Skin epidermis (tissue), 12 donors: ENCODE measurements around the gene HIGD1A.

Source experiments
- H3K27ac ChIP-seq, 21 experiments: fragments of 200-600 bp; sonication (generic) in 11 of 21; one replicate each; pipeline ENCODE4 v1.5.0; 2020; ENCODE audit warnings: mild to moderate bottlenecking in 3 of 21, inconsistent platforms in 2 of 21, moderate library complexity in 2 of 21
- H3K4me3 ChIP-seq, 7 experiments: fragments of 200-600 bp; sonication (generic) in 2 of 7; one replicate each; pipeline ENCODE4 v1.5.0; 2020; ENCODE audit warnings: inconsistent platforms in 2 of 7, mild to moderate bottlenecking in 2 of 7, moderate library complexity in 1 of 7

The HIGD1A gene

DNA sequence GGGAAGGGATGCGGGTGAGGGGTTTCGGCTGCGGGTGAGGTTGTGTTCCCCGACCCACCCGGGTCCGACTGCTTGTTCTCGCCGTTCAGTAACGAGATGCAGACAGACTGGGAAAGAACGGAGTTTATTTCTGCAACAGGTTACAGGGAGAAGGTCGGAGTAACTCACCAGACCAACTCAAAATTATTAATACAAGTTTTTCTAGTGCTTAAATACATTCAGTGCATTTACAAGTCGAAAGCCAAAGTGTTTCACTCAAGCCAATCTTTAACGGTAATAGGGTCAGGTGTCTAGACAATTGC, 492 bp upstream of the HIGD1A start:
- peak overlapping the region; percentile 63 to 90 (median 83) for H3K4me3 ChIP-seq
- peak overlapping the region in 20 of 21 experiments; percentile 62 to 97 (median 92) for H3K27ac ChIP-seq

DNA sequence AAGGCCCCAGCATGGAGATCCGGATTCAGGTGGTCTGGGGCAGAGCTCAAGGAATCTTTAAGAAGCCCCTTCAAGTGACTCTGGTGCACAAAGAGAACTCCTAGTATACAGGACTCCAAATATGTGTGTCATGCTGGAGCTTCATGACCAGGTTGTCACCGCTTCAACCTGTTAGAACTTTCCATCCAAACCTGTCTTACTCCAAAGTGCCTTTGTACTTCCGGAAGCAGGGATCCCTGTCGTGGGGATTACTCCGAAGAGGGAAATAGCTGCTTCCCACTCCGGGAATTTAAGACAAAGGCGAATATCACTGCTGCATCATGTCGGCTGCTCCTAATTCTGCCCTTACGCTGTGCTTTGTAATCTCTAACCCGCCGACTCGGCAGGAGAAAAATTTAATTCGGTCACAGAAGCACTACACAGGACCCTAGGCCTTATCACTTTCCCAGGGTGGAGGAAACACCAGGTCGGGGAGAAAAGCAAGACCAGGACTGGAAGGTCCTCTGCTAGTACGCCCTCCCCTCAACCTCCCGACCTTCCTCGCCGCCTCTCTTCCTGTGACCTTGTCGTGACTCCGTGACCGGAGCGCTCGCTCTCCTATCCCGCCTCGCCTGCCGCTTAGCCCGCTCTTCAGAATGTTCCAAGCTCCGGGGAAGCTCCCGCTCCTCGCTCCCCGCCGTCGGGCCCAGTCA, 730 bp downstream of the HIGD1A start:
- Histone ChIP-seq H3K27ac (peak overlapping the region; percentile 60 to 97 (median 92)), H3K4me3 (peak overlapping the region; percentile 63 to 90 (median 83))

DNA sequence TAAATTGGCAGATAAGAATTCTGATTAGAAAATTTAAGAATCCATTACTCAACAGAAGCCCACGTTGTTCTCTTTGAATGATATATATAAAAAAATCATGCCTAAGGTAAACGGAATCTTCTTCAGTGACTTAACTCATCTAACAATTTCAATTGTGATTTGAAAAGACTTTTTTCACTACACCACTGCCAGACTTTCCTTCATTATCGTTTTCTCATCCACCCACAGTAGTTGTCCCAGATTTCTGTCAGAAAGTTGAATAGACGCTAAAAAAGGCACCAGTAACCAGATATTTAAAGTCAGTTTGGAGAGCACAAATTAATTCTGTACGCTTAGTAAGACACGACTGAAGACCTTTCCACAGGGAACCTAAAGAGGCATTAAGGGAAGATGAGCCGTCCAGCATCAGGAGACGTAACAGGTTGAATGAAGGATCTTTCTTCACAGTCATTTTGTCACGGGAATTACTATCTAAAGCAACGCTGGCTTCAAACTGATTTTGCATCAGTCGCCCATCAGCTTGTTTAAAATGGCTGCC, 1.3 kb downstream of the HIGD1A start:
- H3K27ac ChIP-seq: peak overlapping the region in 16 of 21 experiments; percentile 82 to 97 (median 94)

DNA sequence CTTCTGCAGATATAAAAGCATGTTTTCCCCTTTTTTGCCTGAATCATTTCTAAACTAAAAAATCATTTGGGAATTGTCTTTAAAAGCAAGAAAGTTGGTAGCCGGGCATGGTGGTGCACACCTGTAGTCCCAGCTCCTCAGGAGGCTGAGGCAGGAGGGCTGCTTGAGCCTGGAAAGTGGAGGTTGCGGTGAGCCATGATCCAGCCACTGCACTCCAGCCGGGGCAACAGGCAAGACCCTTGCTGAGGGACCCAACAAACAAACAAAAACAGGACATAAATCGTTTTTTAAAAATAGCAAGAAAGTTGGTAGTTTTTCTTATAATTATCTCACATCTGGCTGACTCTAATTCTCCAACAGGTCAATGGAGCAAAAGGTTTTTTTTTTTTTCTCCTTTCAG, 2.5 kb downstream of the HIGD1A start:
- no peak overlapping the region for H3K27ac ChIP-seq
- no peak overlapping the region for H3K4me3 ChIP-seq

More for the DNA sequence above, 1.3 kb downstream of the HIGD1A start:
- H3K4me3 ChIP-seq: peak overlapping the region; percentile 63 to 90 (median 83)

DNA sequence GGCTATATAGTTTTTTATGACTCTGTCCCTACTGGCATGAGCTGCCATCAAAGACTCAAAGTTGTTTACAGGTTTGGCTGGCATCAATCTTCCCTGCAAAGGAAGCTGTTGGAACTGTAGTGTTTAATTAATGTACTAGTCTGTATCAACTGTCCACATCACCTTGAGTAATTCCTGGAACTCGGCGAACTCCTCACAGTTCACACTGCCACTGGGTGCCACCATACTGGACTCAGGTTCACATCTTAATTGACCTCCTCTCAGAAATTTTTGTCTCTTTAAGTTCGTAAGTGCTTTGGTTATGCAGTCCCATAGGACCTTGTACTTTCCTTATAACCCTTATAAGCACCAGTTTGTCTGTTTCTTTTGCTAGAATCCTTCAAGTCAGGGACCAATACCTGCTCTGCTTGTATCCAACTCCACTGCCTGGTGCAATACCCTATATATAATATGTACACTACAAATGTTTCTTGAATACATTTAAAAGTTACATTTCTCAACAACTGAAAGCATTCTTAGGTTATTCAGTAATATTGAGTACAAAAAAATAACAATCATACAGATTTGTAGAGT, 3.2 kb downstream of the HIGD1A start:
- Histone ChIP-seq H3K4me3 (no peak overlapping the region), H3K27ac (no peak overlapping the region)

DNA sequence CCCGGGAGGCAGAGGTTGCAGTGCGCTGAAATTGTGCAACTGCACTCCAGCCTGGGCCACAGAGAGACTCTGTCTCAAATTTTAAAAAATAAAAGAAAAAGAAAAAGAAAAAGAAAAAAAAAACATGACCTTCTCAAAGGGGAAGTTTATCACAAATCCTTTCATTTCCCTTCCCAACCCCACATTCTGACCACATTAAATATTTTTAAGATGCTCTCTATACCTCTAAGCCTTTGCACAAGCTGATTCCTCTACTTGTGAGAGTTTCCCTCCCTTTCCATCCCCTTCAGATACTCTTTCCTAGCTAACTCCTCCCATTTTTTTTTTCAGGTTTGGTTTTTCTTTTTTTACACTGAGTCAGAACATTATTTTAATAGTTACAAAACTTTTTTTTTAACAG, 4.0 kb downstream of the HIGD1A start:
- Histone ChIP-seq H3K27ac (no peak overlapping the region), H3K4me3 (no peak overlapping the region)

DNA sequence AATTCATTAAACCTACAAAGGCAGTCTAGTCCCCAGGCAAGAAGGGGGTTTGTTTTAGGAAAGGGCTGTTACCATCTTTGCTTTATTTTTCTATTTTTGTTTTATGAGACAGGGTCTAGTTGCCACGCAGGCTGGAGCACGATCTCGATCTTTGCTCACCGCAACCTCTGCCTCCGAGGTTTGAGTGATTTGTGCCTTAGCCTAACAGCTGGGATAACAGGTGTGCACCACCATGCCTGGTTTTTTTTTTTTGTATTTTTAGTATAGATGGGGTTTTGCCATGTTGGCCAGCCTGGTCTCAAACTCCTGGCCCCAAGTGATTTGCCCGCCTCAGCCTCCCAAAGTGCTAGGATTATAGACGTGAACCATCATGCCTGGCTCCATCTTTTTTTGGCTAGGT, 4.9 kb downstream of the HIGD1A start:
- no peak overlapping the region for H3K27ac ChIP-seq

DNA sequence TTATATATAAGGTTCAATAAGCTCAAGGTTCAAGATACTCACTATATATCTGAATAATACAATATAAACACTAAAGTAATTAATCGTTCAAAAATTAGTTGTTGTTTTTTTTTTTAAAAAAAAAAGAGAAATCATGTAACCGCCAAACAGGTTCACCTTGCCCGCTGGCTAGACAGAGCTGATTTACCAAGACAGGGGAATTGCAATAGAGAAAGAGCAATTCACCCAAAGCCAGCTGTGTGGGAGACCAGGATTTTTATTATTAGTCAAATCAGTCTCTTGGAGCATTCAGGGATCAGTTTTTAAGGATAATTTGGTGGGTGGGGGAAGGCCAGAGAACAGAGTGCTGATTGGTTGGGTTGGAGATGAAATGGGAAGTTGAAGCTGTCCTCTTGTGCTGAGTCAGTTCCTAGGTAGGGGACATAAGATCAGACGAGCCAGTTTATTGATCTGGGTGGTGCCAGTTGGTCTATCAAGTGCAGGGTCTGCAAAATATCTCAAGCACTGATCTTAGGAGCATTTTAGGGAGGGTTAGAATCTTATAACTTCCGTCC, 7.9 kb downstream of the HIGD1A start:
- Histone ChIP-seq H3K4me3 (no peak overlapping the region), H3K27ac (no peak overlapping the region)

More for the DNA sequence above, 4.9 kb downstream of the HIGD1A start:
- no peak overlapping the region for H3K4me3 ChIP-seq

DNA sequence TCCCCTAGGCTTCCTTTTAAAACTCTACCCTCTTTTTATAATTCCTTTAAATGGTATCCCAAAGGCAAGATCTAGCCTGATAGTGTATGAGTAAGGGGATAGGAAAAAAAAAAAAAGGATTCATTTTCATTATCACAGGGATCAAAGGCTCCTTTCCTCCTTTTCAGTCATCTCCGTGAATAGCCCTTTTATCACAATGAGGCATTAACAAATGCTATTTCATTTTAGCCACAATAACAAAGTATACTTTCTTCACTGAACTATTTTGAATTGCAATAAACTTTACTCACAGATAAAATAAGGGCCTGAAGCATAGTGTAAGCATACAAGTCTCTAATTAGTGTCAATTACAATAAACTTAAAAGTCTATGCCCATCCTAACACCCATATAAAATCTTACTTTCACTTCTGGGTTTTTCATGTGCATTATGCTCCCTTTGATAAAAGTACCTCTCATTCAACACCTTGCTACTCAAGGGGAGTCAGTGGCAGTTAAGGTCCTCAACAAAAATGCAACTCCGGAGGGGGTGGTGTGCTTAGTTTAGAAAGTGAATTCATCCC, 8.6 kb downstream of the HIGD1A start:
- Histone ChIP-seq H3K27ac (no peak overlapping the region), H3K4me3 (no peak overlapping the region)

DNA sequence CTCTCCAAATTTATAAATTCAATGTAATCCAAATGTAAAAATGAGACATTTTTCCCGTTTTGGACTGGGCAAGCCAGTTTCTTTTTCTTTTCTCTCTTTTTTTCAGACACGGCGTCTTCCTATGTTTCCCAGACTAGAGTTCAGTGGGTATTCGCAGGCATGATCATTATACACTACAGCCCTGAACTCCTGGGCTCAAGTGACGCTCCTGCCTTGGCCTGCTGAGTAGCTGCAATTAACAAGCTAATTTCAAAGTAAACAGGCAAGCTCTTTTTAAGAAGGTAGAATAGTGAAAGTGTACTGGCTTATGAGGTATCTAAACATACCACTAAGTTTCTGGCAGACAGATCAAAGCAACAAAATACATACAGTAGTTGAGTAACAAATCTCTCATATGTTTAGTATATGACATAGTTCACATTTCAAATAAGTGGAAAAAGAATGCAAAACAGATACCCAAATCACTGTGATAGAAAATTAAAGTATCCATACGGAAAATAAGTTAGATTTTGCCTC, 13.5 kb downstream of the HIGD1A start:
- no peak overlapping the region for H3K27ac ChIP-seq
- H3K4me3 ChIP-seq: no peak overlapping the region

DNA sequence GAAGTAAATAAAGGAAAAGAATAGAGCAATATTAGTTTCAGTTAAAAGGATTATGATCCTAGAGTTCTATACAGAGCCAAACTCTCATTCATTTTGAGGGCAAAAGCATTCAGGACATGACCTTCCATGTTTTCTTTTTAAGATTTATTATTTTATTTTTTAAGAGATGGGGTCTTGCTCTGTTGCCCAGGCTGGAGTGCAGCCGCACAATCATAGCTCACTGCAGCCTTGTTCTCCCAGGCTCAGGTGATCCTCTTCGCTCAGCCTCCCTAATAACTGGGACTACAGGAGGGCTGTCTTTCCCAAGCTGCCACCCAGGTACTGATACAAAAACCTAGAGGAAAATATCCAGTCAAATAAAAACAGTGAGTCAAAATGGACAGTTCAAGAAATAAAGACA, 17.7 kb downstream of the HIGD1A start:
- H3K27ac ChIP-seq: no peak overlapping the region
- no peak overlapping the region for H3K4me3 ChIP-seq

DNA sequence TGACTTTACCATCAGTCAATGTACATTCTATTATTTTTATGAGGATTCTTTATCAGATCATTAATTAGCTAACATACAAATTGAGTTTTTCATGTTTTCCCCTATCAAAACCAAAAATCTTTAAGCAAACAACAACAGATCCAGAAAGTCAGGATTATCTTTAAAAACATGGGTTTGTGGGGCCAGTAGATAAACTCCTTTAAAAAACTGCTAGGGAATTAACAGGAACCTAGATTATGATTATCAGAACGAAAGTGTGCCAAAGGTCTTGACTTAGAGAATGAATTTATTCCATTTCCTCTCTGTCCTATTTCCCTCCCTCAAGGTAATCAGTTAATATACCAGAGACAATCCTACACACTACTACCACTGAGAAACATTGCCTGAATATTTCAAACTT, 18.1 kb downstream of the HIGD1A start:
- Histone ChIP-seq H3K4me3 (no peak overlapping the region), H3K27ac (no peak overlapping the region)

DNA sequence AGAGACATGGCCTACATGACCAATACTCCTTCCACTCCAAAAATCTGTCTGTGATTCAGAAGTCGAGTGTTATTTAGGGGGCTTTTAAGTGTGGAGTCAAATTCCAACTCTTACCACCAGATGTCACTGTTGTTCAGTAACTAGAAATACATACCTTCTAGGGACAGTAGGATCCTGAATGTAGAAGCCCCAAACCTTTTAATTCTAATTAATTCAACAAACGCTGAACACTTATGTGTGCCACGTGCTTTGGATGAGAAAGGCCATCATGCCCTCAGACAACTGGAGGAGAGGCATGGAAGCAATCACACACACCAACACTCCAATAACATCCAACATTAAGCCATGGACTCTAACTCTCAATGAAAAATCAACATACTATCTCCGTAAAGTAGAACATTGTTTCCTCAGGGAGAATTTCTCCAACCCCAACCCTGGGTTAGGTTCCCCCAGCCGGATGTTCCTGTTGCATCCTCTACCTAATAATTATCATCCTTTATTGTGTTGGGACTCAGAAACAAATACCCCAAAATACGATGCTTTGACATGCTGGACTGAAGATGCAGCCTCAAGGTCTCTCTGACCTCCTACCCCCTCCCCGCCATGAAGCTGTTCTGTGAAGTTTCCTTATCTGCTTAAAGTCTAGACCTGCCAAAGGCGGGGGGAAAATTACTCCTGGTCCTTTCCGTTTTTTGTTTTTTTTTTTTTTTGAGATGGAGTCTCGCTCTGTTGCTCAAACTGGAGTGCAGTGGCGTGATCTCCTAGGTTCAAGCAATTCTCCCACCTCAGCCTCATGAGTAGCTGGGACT, 23.2 kb downstream of the HIGD1A start:
- no peak overlapping the region for H3K27ac ChIP-seq
- H3K4me3 ChIP-seq: no peak overlapping the region

DNA sequence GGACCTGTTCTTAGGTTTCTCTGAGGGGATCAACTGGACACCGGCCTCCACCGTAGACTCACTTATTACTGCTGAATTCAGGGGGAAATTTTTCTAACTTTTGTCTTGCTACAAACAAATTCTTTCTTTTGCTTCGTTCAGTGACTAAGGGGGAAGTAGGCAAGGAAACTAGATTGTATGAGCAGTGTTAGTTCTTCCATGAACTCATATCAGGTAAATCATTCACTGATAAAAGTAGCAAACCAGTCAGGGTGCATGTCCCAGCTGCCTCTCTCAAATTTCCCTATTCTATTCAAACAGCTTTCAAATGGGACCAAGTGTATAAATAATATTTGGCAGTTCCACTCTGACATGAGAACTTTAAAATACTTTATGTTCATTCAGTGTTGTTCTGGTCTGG, 23.9 kb downstream of the HIGD1A start:
- H3K27ac ChIP-seq: peak overlapping the region in 1 of 21 experiments; percentile 45
- H3K4me3 ChIP-seq: no peak overlapping the region

DNA sequence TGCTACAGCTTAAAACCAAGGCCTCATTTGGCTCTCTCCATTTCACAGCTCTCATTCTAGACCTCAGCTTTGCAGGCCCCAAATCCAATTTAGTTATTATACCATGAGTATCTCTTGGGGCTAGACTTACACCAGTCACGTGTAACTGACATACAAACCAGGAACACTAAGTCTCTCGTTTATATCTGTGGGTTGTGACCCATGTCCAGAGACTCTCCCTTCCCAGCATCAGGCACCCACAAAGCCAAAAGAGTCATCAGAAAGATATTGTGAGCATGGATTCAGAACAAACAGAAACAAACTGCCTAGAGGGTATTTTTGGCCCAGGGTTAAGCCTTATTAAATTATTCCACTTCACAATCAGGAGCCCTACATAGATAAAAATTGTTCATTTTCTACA, 25.6 kb downstream of the HIGD1A start:
- Histone ChIP-seq H3K4me3 (no peak overlapping the region), H3K27ac (peak overlapping the region in 2 of 21 experiments; percentile 6 to 11)

DNA sequence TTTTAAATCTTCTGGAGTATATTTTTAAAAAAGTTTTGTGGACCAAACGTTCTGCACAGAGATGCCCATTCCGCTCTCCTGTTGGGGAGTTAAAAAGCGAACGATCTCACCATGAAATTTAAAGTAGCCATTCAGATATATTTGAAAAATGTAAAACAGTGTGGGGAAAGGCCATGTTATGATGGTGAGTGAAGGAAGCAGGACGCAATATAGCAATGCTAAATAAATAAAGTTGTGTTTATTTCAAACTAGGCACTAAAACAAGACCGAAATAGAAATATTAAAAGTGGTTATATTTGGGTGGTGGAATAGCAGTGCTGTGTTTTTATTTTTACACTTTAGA, 30.9 kb downstream of the HIGD1A start:
- H3K27ac ChIP-seq: peak overlapping the region in 9 of 21 experiments; percentile 43 to 85 (median 78)

DNA sequence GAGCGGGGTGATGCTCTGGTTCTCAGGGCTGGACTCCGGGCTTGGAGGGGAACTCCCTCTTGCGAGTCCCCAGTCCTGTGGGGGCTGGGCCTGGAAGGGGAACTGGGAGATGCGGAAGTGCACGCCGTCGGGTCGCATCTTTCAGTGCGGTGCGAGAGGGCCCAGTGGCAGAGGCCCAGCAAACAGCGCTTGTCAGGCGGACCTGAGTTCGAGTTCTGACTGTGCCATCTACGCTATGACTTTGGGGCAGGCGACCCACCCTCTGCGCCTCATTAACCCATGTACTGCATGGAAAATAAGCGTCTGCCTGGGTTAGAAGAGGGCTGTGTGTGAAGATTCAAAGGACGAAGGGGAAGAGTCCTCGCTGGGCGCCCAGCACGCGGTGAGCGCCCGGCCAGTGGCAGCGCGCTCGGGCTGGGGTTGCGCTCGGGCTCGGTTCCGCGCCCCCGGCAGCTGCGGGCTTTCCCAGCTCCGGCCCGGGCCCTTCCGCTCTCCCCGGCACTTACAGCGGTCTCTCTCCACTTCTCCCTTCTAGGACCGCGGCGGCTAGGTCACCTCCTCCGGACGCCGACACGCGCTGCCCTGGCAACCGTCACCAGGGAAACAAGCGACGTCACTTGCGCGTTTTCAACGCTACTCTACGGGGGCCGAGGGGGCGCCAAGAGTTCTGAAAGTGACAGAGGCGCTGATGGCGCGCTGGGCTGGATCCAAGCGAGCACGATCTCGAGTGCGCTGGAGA, 31.5 kb downstream of the HIGD1A start, which contains the start of gene CCDC13:
TSS of gene CCDC13 (minus strand) at position 584 of the 739 bp plus-strand sequence. CDS start 14,908 bp downstream, outside the sequence.
- Histone ChIP-seq H3K4me3 (peak within 1 kb of the TSS; percentile 29 to 47 (median 33)), H3K27ac (peak within 1 kb of the TSS in 20 of 21 experiments; percentile 5 to 87 (median 74))

More for the DNA sequence above, 30.9 kb downstream of the HIGD1A start:
- peak overlapping the region; percentile 29 to 47 (median 33) for H3K4me3 ChIP-seq

DNA sequence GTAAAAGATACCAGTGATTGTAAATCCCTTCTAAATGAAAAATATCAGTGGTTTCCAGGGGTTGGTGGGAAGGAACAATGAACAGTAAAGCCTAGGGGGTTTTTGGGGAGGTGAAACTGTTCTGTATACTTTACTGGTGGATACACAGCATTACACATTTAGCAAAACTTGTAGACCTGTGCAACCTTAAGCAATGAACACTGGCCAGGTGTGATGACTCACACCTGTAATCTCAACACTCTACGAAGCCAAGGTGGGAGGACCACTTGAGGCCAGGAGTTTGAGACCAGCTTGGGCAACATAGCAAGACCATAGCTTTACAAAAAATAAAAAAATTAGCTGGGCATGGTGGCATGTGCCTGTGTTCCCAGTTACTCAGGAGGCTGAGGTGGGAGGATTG, 33.0 kb downstream of the HIGD1A start:
- Histone ChIP-seq H3K4me3 (no peak overlapping the region), H3K27ac (no peak overlapping the region)
